ENCODE data around the gene MAP3K20.
A peak's percentile ranks its signal among the peaks of the same experiment; 100 is the strongest.
"Not testable (repeated sequence)": the region's sequence is repeated elsewhere in the genome, so short reads cannot be mapped to it uniquely, and the experiment has no call there.

MAP3K20 gene

GRCh38 chr2:173126819-173127218 lies 51.2 kb downstream of the MAP3K20 start:
- no peak for DNase-seq

GRCh38 chr2:173128132-173128531 lies 52.5 kb downstream of the MAP3K20 start:
- not testable (repeated sequence) for DNase-seq

GRCh38 chr2:173130496-173131465 lies 55.1 kb downstream of the MAP3K20 start:
- no peak for DNase-seq

- no peak for DNase-seq
Measured at GRCh38 chr2:173132531-173132930, 56.9 kb downstream of the MAP3K20 start.

- DNase-seq = no peak
Measured at GRCh38 chr2:173134703-173135102, 59.1 kb downstream of the MAP3K20 start.

GRCh38 chr2:173136067-173136466 lies 60.4 kb downstream of the MAP3K20 start:
- no peak for DNase-seq

GRCh38 chr2:173136599-173136998 lies 61.0 kb downstream of the MAP3K20 start:
- no peak for DNase-seq

- DNase-seq = no peak
Measured at GRCh38 chr2:173137610-173138009, 62.0 kb downstream of the MAP3K20 start.

GRCh38 chr2:173138962-173139361 lies 63.3 kb downstream of the MAP3K20 start:
- DNase-seq = no peak

GRCh38 chr2:173141666-173142065 lies 66.0 kb downstream of the MAP3K20 start:
- no peak for DNase-seq

GRCh38 chr2:173145454-173145853 lies 69.8 kb downstream of the MAP3K20 start:
- no peak for DNase-seq

GRCh38 chr2:173146590-173146989 lies 70.9 kb downstream of the MAP3K20 start:
- DNase-seq = no peak

- no peak for DNase-seq
Measured at GRCh38 chr2:173148520-173148919, 72.9 kb downstream of the MAP3K20 start.

GRCh38 chr2:173149491-173149890 lies 73.8 kb downstream of the MAP3K20 start:
- DNase-seq = peak; percentile 67

- DNase-seq = no peak
Measured at GRCh38 chr2:173150087-173150486, 74.4 kb downstream of the MAP3K20 start.

- DNase-seq = no peak
Measured at GRCh38 chr2:173150963-173151362, 75.3 kb downstream of the MAP3K20 start.

- no peak for DNase-seq
Measured at GRCh38 chr2:173151671-173152401, 76.2 kb downstream of the MAP3K20 start.

GRCh38 chr2:173153301-173153885 lies 77.7 kb downstream of the MAP3K20 start:
- DNase-seq = no peak

- DNase-seq = no peak
Measured at GRCh38 chr2:173157676-173158293, 82.1 kb downstream of the MAP3K20 start.

GRCh38 chr2:173159791-173160463 lies 84.3 kb downstream of the MAP3K20 start:
- DNase-seq = no peak

- no peak for DNase-seq
Measured at GRCh38 chr2:173160618-173161017, 85.0 kb downstream of the MAP3K20 start.

- no peak for DNase-seq
Measured at GRCh38 chr2:173161040-173161439, 85.4 kb downstream of the MAP3K20 start.
